ENCODE results near the gene TMEM8B. TPM values are rescaled to one million over a fixed set of nuclear protein-coding genes. Genes with fewer than 3 reads are reported as not detected.

TMEM8B gene
- total and polyA plus RNA-seq, 2 donors (not counting 1 experiment from before 2014, with no cell fraction given), result 12.2 to 14.5 TPM

GRCh38 chr9:35852876-35853865, 24.1 kb downstream of the TMEM8B start:
- CTCF ChIA-PET, result interaction anchor here (1.3 to 2.0 kb wide), 2 partner anchors 26 to 29 kb away, joined by 8 to 10 read pairs; no protein-coding TSS in a partner anchor
- Mint-ChIP-seq H3K4me3 (no peak overlapping the region), H3K27me3 (no peaks in the 10 kb centered on the region), H3K4me1 (peaks cover 10% of the 10 kb centered on the region), H3K9me3 (ENCODE audit: insufficient read depth) (no peaks in the 10 kb centered on the region), H3K27ac (no peak overlapping the region)
- POLR2A ChIA-PET, result no interaction called here
- H3K36me3 ChIP-seq (replicated peaks in 1 of 2; ENCODE audit: control extremely low read depth in 1 of 2, control insufficient read depth in 1 of 2, extremely low read depth in 1 of 2, insufficient read depth in 2 of 2, low read length in 1 of 2), result no peaks in the 10 kb centered on the region
- no peaks in the 10 kb centered on the region for H3K27me3 ChIP-seq (replicated peaks in 1 of 4; ENCODE audit: control extremely low read depth in 1 of 4, control insufficient read depth in 3 of 4, insufficient read depth in 4 of 4, low read length in 3 of 4)
- H3K79me2 ChIP-seq (ENCODE audit: control insufficient read depth, insufficient read depth, low read length), result no peaks in the 10 kb centered on the region
- H3K4me3 ChIP-seq (ENCODE audit: control extremely low read depth in 1 of 5, extremely low read depth in 1 of 5, insufficient read depth in 1 of 5, low read depth in 2 of 5, low read length in 4 of 5), result no peak overlapping the region
- DNase-seq (no peak), ATAC-seq (ENCODE audit: low read depth) (no peak)
- H2AFZ ChIP-seq (ENCODE audit: insufficient read depth, low read depth, low read length, poor library complexity, severe bottlenecking), result no peak overlapping the region
- no peak for TF ChIP-seq EZH2 (IDR thresholded peaks at IDR 0.05; ENCODE audit: borderline replicate concordance, insufficient read depth, low read depth, low read length, poor library complexity, severe bottlenecking)
- TF ChIP-seq, protein P1, sequence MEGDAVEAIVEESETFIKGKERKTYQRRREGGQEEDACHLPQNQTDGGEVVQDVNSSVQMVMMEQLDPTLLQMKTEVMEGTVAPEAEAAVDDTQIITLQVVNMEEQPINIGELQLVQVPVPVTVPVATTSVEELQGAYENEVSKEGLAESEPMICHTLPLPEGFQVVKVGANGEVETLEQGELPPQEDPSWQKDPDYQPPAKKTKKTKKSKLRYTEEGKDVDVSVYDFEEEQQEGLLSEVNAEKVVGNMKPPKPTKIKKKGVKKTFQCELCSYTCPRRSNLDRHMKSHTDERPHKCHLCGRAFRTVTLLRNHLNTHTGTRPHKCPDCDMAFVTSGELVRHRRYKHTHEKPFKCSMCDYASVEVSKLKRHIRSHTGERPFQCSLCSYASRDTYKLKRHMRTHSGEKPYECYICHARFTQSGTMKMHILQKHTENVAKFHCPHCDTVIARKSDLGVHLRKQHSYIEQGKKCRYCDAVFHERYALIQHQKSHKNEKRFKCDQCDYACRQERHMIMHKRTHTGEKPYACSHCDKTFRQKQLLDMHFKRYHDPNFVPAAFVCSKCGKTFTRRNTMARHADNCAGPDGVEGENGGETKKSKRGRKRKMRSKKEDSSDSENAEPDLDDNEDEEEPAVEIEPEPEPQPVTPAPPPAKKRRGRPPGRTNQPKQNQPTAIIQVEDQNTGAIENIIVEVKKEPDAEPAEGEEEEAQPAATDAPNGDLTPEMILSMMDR (IDR thresholded peaks at IDR 0.05), result no peak
- H3K4me1 ChIP-seq (ENCODE audit: control insufficient read depth in 2 of 2, insufficient read depth in 2 of 2, low read length in 2 of 2), result peaks cover 7 to 14% of the 10 kb centered on the region in 2 donors
- 71% methylated on average over 25 of the region's 25 CpGs for WGBS (ENCODE audit: insufficient coverage)
- no peaks in the 10 kb centered on the region for H4K20me1 ChIP-seq (ENCODE audit: control insufficient read depth, insufficient read depth, low read length, poor library complexity, severe bottlenecking)
- H3K9ac ChIP-seq (ENCODE audit: low read length), result no peak overlapping the region
- no peaks in the 10 kb centered on the region for H3K9me3 ChIP-seq (ENCODE audit: control extremely low read depth in 1 of 3, control insufficient read depth in 2 of 3, insufficient read depth in 1 of 3, low read length in 2 of 3)
- no peak overlapping the region for H3K27ac ChIP-seq (ENCODE audit: low read length in 2 of 2)
- H3K4me2 ChIP-seq (replicated peaks; ENCODE audit: low read depth, low read length, poor library complexity, severe bottlenecking), result no peak overlapping the region
- intact Hi-C loops (cut with micrococcal nuclease), result no loop called here
